Liver (tissue), 3 donors: ENCODE results near the gene BUB3.

Experiments used
- GABPA ChIP-seq, 2 donors: IDR thresholded peaks in 1 of 2; conservative IDR thresholded peaks in 1 of 2; 2 replicates each; pipeline ENCODE4 v1.6.1; 2016; ENCODE audit warnings: antibody characterized with exemption in 2 of 2, mild to moderate bottlenecking in 1 of 2, moderate library complexity in 1 of 2
- JUND ChIP-seq, 2 donors: IDR thresholded peaks; 2 replicates each; pipeline ENCODE4 v1.6.1; 2016; ENCODE audit warnings: antibody characterized with exemption in 2 of 2
- NR2F2 ChIP-seq: IDR thresholded peaks from 2 replicates; pipeline ENCODE4 v1.6.1; 2016; ENCODE audit warnings: antibody characterized with exemption
- RAD21 ChIP-seq, 2 donors: IDR thresholded peaks; 2 replicates each; pipeline ENCODE4 v1.6.1; 2016; ENCODE audit warnings: antibody characterized with exemption in 2 of 2, mild to moderate bottlenecking in 2 of 2
- TAF1 ChIP-seq: conservative IDR thresholded peaks from 2 replicates; pipeline ENCODE4 v1.6.1; 2016; ENCODE audit warnings: antibody characterized with exemption, mild to moderate bottlenecking
- YY1 ChIP-seq: IDR thresholded peaks from 2 replicates; pipeline ENCODE4 v1.6.1; 2016; ENCODE audit warnings: antibody characterized with exemption, mild to moderate bottlenecking
- TF ChIP-seq, protein P1 (sequence below): fragments of 150-350 bp; IDR thresholded peaks from 2 replicates; pipeline ENCODE4 v1.5.1; 2017; ENCODE audit warnings: improper control_type of control experiment, low read depth, low read length; ENCODE audit not compliant: missing input control
- TF ChIP-seq, protein P2 (sequence below): IDR thresholded peaks from 2 replicates; pipeline ENCODE4 v1.6.1; 2016; ENCODE audit warnings: antibody characterized with exemption
- TF ChIP-seq, protein P3 (sequence below): IDR thresholded peaks from 2 replicates; pipeline ENCODE4 v1.6.1; 2016; ENCODE audit warnings: antibody characterized with exemption, mild to moderate bottlenecking
- donor health status: healthy.
- donor health status: healthy.

DNA sequence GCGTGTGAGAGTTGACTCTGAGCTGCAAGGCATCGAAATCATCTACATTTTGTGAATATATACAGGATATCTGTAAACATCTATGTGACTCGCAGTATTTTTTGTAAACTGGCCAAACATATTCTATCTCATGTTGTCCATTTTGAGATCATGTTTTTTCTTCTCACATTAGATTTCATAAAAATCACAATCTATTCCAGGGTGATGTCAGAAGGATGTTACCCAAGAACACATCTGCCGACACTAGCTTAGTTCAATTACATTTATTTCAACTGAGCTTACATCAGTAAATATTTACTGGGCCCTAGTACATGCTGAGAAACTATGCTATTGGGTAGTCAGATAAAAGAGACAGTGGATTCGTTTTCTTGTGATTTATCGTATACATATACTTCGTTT lies 2.5 kb upstream of the BUB3 start:
- TF ChIP-seq JUND (IDR thresholded peaks at IDR 0.05) (no peak), NR2F2 (no peak), TAF1 (no peak), YY1 (no peak), RAD21 (IDR thresholded peaks at IDR 0.05) (no peak), GABPA (IDR thresholded peaks at IDR 0.05 in 1 of 2, conservative IDR thresholded peaks at IDR 0.05 in 1 of 2) (no peak)
- TF ChIP-seq, protein P1, sequence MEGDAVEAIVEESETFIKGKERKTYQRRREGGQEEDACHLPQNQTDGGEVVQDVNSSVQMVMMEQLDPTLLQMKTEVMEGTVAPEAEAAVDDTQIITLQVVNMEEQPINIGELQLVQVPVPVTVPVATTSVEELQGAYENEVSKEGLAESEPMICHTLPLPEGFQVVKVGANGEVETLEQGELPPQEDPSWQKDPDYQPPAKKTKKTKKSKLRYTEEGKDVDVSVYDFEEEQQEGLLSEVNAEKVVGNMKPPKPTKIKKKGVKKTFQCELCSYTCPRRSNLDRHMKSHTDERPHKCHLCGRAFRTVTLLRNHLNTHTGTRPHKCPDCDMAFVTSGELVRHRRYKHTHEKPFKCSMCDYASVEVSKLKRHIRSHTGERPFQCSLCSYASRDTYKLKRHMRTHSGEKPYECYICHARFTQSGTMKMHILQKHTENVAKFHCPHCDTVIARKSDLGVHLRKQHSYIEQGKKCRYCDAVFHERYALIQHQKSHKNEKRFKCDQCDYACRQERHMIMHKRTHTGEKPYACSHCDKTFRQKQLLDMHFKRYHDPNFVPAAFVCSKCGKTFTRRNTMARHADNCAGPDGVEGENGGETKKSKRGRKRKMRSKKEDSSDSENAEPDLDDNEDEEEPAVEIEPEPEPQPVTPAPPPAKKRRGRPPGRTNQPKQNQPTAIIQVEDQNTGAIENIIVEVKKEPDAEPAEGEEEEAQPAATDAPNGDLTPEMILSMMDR: no peak
- TF ChIP-seq, protein P2, sequence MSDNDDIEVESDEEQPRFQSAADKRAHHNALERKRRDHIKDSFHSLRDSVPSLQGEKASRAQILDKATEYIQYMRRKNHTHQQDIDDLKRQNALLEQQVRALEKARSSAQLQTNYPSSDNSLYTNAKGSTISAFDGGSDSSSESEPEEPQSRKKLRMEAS: no peak
- TF ChIP-seq, protein P3, sequence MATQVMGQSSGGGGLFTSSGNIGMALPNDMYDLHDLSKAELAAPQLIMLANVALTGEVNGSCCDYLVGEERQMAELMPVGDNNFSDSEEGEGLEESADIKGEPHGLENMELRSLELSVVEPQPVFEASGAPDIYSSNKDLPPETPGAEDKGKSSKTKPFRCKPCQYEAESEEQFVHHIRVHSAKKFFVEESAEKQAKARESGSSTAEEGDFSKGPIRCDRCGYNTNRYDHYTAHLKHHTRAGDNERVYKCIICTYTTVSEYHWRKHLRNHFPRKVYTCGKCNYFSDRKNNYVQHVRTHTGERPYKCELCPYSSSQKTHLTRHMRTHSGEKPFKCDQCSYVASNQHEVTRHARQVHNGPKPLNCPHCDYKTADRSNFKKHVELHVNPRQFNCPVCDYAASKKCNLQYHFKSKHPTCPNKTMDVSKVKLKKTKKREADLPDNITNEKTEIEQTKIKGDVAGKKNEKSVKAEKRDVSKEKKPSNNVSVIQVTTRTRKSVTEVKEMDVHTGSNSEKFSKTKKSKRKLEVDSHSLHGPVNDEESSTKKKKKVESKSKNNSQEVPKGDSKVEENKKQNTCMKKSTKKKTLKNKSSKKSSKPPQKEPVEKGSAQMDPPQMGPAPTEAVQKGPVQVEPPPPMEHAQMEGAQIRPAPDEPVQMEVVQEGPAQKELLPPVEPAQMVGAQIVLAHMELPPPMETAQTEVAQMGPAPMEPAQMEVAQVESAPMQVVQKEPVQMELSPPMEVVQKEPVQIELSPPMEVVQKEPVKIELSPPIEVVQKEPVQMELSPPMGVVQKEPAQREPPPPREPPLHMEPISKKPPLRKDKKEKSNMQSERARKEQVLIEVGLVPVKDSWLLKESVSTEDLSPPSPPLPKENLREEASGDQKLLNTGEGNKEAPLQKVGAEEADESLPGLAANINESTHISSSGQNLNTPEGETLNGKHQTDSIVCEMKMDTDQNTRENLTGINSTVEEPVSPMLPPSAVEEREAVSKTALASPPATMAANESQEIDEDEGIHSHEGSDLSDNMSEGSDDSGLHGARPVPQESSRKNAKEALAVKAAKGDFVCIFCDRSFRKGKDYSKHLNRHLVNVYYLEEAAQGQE: no peak
